ENCODE measurements around the gene ADAT3.

ADAT3 gene

DNA sequence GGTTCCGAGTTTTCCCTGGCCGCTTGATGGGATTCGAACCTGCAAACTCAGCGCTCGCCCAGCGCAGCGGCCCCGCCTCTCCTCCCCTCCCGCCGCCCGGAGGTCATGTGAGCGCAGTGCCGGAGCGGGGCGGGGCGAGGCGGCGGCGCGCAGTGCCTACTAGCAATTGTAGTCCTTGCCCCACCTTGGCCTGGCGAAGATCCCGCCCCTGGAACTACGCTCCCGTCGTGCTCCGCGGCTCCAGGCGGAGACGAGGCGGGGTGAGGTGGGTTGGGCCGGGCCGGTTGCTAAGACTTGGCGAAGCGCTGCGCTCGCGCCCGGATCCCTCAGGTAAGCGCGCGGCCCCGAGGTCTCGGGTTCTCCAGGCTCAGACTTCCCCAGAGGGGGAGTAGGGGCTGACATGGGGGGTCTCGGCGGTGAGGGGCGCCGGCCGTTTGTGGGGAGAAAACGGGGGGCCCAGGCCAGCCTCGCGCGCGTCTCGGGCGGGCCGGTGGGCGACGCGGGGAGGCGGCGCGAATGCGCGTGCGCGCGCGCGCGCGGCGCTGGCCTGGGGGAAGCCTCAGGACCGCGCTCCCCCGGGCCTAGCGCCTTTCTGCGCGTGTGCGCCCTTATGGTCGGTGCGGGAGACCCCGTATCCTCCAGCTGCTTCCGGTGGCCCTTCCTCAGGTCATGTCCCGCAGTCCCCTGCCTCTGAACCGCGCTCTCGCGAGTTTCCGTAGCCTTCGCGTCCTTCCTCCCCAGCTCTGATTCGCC is at the start of gene ADAT3, which contains the start of gene SCAMP4:
ADAT3 (plus strand) TSS at position 290 of the 753 bp plus-strand sequence. CDS start 6,649 bp downstream, outside the sequence.
SCAMP4 (plus strand) TSS at position 290 of the 753 bp plus-strand sequence. CDS start 9,621 bp downstream, outside the sequence.
- peak; percentile 99 for DNase-seq

DNA sequence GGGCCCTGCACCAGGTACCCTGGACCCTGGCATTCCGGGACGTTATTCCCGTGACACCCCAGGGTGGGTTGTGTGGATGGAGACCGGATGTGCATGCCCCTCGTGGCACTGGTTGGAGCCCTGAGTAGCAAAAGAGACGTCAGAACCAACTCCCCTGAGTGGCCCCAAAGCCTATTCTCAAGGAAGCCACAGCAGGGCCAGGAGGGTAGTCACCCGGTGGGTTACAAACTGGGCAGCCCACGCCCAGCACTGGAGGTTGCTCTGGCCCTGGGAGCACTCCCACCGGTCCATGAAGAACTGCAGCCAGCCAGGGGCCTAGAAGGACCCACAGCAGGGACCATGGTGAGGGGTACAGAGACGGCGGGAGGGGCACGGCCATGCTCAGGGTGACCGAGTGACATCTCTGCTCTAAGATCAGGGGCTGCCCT is 49.4 kb upstream of the ADAT3 start:
- DNase-seq: no peak

DNA sequence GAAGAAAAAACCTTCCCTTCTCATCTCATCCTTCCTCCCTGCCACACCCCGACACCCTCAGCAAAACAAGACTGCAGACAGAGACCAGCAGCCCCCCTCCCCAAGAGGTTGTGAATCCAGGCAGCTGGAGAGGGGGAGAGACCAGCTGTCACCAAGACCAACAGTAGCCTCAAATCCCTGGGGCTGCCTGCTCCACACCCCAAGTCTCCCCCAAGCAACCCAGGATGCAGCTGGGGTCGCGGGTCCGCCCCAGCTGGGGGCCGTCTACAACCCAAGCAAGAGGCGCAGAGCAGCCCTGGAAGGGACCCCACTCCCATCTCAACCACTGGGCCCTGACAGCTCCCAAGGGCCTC is 48.9 kb upstream of the ADAT3 start:
- DNase-seq: no peak

DNA sequence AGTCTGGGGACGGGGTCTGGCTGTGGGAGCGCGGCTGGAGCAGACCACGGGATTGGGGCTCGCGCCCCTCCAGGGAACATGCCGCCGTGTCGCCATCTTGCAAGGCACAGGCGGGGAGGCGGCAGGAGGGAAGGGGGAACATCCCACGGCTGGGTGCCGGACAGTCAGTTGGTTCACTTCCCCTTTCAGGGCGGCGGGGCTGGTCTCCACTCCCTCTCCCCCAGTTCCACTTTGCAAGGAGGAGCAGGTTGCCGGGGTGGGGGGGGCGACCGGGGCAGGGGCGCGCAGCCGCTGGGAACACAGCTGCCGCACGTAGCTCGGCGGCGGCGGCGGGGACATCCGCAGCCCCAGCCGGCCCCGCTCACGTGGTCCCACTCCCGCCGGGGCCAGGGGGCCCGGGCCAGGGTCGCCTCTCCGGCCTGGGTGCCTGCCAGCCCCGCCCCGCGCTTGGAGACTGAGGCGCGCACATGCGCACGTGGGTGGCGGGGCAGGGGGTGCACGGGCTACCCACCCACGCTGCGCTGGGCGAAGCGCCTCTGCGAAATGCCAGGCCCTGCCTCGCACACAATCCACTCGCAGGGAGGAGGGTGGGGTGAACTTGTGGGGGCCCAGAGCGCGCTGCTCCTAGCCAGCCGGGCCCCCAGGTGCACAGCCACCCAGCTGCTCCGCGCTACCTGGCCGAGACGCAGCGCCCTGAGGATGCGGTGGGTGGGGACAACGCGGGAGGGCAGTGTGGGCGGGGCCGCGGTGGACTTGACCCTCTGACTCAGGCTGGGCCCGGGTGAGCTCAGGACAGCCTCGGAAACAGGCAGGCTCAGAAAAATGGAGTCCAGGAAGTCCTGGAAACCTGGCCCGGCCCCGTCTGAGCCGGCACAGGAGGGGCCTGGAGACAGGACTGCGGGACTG is 48.2 kb upstream of the ADAT3 start:
- DNase-seq: no peak

DNA sequence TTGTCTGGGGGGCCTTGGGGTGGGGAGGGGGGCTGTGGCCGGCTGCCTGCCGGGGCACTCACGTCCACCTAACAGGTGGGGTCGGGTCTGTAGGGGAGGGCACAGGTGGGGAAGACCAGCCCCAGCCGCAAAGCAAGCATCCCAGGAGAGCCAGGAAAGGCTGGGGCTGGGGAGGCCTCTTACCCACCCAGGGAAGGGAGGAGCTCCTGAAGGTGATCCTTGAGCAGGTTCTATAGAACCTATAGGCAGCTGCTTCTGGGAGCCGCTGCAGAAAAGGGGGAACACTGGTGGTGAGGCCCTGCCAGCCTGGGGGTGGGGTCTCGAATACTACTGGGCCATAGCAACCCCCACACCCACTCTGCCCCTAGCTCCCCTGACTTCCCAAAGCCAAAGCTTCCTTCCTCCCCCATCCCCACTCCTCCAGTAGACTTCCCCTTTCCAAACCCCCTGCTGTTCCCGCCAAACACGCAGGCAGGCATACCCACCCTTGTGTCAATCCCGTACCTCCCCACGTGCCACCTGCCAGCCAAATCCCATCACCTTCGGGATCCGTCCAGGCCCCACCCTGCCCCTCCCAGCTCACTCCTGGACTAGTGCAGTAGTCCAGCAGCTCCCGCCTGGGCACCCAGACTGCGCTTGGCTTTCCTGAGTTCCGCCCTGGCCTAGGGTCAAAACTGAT is 47.4 kb upstream of the ADAT3 start:
- DNase-seq: no peak

DNA sequence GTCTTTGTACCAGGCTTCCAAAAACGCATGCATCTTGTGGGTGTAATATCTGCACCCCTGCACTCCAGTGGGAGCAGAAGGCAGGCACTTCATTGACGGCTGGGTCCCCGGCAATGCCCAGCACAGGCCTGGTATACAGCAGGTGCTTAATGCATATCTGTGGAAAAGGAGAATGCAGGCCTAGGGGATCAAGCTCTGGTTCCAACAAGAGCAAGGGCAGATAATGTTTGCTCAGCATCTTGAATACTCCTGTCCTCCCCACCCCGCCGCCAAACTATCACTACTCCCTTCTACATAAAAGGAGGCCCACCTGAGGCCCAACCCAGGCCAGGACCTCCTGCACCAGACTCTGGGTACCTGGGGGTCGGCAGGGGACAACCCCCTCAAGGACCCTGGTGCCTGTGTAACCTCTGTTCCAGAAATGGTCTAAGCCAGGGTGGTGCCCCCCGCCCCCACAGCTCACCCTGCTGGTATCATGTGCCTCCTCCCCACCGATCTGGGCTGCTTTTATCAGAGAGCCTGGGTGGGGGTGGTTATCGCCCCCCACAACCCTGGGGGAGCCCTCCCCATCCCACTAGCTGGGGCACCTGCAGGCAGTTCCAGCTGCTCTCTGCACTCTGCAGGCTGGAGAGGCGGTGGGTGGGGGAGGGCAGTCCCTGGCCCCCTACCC is 46.7 kb upstream of the ADAT3 start:
- DNase-seq: no peak

DNA sequence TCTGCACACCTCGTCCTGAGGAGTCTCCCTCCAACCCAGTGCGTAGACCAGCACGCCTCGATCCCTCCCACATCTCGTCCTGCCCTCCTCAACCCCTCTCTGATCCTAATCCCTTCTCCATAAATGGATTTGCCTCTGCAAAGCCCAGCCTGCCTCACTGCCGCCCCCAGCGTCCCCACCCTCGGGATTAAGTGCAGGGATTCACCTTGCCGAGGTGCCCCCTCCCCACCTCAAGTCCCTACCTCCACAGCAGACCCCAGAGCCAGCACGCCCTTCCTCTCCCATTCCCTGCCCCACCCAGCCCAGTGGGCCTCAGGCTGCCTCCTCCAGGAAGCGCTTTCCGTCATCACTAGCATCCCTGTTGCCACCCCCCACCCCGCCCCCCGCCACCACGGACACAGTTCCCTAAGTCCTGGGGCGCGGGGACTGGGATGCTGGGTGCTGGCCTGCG is 45.8 kb upstream of the ADAT3 start:
- DNase-seq: no peak

DNA sequence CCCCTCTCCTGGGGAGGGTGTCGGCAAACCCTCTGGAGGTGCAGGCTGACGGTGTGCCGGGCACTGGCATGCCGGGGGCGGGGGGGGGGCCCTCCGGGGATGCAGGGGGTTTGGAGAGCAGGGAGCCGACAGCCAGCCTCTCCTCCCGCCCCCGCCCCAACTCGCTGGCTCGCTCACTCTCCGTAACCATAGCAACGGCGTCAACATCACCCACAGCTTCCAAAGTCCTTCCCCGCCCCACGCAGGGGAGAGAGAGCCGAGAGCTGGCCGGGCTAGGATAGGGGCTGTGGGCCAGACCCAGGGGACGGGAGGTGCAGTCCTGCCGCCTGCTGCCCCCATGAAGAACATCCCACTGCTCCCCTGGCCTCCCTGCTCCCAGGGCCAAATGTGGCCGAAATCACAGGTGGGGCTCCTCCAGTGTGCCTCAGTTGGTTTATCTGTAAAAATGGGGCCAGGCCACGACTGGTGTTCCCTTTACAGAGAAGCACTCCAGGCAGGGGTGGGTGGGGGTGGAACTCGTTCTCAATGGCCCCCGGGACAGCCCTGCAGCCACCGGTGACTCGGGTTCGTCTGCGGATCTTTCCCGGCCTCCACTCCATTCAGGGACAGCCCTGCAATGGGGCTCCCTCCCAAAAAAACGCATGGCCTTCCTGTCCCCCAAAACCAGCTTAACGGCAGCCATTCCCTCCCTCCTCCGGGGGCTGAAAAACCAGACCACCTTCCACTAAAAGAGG is 45.0 kb upstream of the ADAT3 start:
- DNase-seq: no peak

DNA sequence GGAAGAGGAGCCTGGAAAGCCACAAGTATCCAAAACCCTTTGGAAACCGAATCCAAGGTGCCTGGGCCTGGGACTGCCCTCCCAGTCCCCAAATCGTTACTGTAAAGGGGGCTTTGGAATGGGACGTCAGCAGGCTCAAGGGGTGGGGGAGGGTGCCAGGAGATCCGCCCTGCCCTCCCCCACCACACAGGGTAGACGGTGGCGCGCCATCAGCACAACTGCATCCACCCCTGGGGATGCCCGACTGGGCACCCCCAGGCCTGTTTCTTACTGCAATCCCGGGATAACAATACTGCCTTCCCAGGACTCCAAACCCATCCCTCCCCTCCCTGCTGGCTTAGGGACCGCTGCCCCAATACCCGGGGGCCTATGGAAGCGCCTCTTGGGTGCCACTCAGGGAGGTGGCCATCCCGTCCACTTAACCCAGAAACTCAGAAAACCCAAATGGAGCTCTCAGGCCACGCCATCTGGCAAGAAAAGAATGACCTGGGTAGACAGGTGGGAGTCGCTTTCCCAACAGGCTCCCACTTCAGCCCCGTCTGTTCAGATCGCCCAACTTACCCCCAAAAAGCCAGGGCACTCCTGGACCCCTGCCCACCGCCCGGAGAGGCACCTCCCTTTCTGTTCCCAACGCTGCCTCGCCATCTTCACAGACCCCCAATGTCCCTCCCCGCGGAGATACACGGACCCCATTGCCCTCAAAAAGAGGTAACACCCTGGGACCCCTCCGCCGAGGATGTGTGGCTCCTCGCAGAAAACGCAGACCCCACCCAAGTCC is 44.2 kb upstream of the ADAT3 start:
- DNase-seq: no peak

DNA sequence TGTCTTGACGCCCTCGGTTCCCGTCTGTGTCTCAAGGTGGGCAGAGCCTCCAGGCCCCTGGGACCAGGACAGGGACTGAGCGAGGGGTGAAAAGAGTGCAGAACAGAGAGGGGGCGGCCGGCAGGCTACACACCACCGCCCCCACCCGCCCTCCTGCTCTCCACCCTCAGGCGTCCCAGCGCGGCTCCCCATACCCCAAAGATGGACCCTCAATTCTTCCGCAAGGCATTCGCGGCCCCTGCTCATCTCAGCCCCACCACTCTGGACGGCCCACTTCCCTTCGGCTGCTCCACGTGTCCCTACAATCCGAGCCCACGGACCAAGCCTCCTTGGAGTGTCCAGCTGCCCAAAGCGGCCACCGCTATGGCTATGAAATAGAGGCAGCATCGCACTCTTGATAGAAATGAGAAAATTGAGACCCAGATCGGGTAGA is 43.6 kb upstream of the ADAT3 start:
- no peak for DNase-seq

DNA sequence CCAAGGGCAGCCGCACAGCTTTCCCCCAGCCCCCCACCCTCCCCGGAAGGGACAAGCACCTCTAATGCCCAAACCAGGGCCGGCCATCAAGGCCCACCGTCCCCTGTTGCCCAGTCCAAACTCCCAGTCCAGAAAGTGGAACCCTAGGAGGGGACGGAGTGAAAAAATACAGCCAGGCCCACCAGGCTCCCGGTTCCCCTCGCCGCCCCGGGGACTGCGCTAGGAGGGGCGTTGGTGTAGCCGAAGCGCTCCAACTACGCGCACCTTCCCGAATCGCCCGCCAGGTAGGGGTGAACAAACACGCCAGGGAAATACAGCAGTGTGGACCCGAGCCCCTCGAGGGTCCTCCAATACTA is 43.2 kb upstream of the ADAT3 start:
- no peak for DNase-seq

DNA sequence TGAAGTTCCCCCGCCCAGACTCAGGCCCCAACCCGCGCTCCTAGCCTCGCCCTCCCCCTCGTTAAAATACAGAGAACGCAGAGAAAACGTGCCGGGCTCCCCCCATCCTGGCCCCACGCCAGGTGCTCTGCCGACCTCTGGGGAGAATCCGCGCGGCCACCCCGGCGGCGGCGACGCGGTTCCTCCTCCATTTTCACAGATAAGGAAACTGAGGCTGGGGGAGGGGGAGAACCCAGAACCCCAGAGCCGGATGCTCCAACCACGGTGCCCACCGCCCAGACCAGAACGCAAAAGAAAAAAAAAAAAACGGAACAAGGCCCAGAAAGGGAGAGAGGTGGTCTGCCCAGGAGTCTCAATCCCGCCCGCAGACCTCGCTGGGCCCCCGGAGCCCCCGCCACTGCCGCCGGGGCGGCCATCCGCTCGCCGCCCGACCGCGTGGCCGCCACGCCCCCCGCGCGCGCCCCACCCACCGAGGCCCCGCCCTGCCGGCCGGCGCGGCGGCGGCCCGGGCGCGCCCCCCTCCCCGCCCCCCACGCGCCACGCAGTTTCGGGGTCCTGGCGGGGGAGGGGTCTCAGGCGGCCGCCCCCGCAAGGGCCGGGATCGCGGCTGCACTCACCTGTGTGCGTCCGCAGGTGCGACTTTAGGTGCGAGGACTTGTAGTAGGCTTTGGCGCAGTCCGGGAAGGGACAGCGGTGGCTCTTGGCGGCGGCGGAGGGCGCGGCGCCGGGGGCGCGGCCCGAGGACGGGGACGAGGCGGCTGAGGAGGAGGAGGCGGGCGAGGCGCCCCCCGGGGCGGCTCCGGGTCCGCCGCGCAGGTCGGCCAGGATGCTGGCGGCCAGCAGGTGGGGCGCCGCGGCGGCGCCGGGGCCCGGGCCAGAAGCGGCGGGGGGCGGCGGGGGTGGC is 42.5 kb upstream of the ADAT3 start:
- DNase-seq: peak; percentile 28

DNA sequence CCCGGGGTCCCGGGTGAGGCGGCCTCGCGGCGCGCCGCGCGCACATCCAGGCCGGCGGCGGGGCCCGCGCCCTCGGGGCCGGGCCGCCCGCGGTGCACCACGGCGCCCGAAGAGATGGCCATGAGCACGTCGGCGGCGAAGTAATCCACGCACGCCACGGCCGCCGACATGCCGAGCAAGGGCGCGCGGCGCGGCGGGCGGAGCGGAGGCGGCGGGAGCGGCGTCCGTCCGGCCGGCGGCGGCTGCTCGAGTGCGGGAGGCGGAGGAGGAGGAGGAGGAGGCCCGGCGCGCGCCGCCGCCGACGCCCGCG is 41.9 kb upstream of the ADAT3 start, which contains the start of gene KLF16:
KLF16 (minus strand) TSS at position 252 of the 310 bp plus-strand sequence; CDS start at position 170, 82 bp downstream.
- no peak for DNase-seq

DNA sequence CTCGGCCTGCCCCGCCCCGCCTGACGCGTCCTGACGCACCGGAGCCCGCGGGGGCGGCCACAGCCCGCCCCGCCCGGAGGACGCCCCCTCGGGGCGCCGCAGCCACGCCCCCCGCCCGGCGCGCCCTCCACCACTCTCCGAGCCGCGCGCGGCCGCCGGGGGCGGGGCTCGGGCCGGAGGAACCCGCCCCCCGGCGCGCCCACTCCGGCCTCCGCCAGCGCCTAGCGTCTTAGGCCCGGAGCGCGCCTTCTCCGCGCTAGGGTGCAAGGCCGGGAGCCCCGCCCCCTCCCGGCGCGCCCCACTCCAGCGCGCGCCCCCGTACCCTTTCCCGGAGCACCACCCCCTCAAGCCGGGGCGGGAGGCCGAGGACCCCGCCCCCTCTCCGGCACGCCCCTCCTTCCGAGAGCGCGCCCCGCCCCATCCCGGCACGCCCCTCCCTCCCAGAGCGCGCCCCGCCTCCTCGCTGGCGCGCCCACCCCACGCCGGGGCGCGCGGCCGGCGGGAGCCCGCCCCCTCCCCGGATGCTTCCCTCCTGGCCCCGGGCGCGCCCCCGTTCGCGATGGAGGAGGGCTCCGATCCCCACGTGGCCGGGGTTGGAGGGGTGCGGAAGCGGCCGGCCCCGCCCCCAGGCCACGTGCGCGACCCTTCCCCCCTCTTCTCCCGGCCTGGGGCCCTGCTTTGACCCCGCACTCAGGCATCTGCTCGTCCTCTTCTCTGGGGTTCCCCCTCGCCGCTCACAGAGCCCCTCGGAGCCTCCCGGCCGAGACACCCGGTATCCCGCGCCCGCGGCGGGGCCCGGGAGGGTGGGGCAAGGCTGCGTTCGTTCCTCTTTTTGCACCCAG is 41.3 kb upstream of the ADAT3 start:
- peak; percentile 95 for DNase-seq

DNA sequence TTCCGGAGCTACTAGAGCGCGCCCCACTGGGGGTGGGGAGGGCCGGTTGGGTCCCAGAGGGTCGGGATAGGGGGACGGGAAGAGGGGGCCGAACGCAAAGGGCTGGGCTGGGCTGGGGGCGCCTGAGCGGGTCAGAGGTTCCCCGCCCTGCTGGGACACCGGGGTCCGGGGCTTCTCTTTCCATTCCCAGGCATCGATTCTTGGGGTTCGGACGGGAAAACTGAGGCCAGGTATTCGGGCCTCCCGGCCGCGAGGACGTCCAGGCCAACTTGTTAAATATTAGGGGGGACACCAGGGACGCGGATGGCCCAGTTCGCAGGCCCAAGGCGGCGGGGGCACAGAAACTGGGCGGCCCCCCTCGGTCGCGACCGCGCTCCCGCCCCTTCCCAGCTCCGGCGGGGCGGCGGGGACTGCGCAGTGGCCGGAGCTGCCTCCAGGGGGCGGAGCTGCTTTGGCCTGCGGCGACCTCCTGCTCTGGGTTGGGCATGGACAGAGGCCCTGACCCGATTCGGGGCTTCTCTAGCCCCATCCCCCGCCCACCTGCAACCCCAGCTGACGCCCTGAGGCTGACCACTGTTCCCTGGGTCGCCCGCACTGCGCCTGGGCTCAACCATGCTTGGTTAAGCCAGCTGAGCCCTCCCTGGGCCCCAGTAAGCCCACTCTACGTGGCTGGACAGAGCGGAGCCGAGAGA is 40.6 kb upstream of the ADAT3 start:
- DNase-seq: no peak

DNA sequence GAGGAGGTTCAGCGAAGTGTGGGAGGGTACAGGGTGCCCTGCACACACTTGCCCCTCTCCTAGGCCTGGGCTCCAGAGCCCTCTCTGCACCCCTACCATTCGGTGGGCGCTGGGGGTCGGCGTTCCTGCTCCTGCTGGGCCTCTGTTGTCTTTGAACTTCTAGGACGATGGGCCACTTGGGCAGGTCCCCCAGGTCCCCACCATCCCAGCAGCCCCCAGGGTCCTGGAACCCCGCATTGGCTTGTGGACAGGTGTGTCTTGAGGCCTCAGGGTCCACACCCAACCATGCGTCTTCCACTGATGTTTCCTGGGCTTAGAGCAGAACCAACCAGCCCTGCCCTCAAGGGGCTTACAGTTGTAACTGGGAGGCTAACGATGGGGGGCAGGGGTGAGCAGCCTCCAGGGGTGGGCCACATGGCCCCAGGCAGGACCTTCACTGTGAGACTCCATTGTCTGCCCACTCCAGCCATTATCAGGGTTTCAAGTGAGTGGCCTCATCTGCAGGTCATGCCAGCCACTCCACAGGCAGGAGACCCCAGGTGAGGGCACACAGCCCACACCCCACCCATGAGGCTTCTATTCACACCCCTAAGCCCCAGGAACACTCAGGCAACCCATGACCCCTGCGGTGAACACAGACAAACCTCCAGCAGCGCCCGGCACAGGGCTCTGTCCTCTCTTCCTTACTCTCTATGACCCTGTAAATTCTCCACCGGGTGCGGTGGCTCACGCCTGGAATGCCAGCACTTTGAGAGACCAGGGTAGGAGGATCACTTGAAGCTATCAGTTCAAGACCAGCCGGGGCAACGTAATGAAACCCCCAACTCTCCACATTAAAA is 39.8 kb upstream of the ADAT3 start:
- DNase-seq: no peak

DNA sequence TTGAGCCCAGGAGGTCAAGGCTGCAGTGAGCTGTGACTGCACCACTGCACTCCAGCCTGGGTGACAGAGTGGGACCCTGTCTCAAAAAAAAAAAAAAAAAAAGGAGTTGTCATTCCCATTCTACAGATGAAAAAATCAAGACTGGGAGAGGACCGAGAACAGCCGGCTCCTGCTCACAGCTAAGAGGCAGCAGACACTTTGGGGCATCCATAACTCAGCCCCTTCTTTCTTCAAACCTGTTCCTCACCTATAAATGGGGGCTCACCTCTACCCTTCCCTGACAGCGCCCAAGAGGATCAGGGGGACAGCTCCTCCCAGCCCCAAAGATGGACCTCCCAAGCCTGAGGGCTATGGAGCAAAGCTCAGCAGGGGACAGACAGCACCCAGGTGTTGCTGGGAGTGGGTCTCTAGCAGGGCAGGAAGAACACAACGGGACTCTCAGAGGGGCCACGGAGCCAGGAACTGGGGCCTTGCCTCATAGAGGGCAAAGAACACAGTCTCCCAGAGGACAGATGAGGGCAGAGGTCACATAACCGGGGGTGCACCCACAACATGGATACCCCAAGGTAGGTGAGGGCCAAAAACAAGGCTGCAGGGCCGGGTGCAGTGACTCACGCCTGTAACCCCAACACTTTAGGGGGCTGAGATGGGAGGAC is 38.4 kb upstream of the ADAT3 start:
- DNase-seq: no peak
